Endothelial cell of umbilical vein (primary cell): ENCODE results near the gene PAK6. TPM values are rescaled to one million over a fixed set of nuclear protein-coding genes. Genes with fewer than 3 reads are reported as not detected.

Experiments
- BruUV-seq: library from RNA; stranded (reverse); fragments of 400-500 nt; replicated peaks from 2 replicates; lab custom pipeline; 2021; lab: Mats Ljungman, UMichigan
- CTCF ChIA-PET: fragments of 300-600, 350-600 bp; sonication (Branson Sonifier 250); formaldehyde crosslinking; loops from one replicate; lab custom pipeline; 2021; ENCODE audit warnings: antibody characterized with exemption, inconsistent platforms; lab: Charles Lee
- POLR2A ChIA-PET: fragments of 300-600, 350-600 bp; sonication (Branson Sonifier 250); formaldehyde crosslinking; loops from one replicate; lab custom pipeline; 2021; ENCODE audit warnings: antibody characterized with exemption, inconsistent platforms; lab: Charles Lee
- DNase-seq: peaks from one replicate; pipeline ENCODE4 v3.0.0-alpha.2; 2011; ENCODE audit warnings: low read depth, low spot score
- FAIRE-seq: peaks from 2 replicates; lab custom pipeline; 2011; peaks lifted over from hg19 to GRCh38; lab: Jason Lieb, UNC
- H2AFZ ChIP-seq: 2 replicates; pipeline ENCODE4 v1.6.0; 2012; ENCODE audit warnings: low read depth, low read length, control low read depth, inconsistent platforms
- H3K27ac ChIP-seq: 2 replicates; pipeline ENCODE4 v1.5.1; 2011; ENCODE audit warnings: low read depth, mild to moderate bottlenecking, control low read depth, low read length, moderate library complexity; ENCODE audit not compliant: insufficient read depth
- H3K27me3 ChIP-seq, 2 experiments: 2 replicates each; pipeline versions ENCODE4 v1.6.0 to v1.6.1; 2011; ENCODE audit warnings: low read length in 2 of 2, mixed read lengths in 1 of 2; ENCODE audit not compliant: control insufficient read depth in 2 of 2, insufficient read depth in 2 of 2
- H3K36me3 ChIP-seq, 2 experiments: 2 replicates in 1 of 2; 3 replicates in 1 of 2; pipeline ENCODE4 v1.5.1; 2011; ENCODE audit warnings: low read length in 2 of 2, mild to moderate bottlenecking in 1 of 2, moderate library complexity in 1 of 2; ENCODE audit not compliant: control insufficient read depth in 2 of 2, insufficient read depth in 2 of 2; ENCODE audit errors: extremely low read depth in 1 of 2
- H3K4me1 ChIP-seq: 3 replicates; pipeline ENCODE4 v1.5.1; 2011; ENCODE audit warnings: mild to moderate bottlenecking, low read length; ENCODE audit not compliant: control insufficient read depth, insufficient read depth; ENCODE audit errors: extremely low read depth
- H3K4me2 ChIP-seq: 2 replicates; pipeline ENCODE4 v1.6.1; 2011; ENCODE audit warnings: low read length, control low read depth, mixed read lengths; ENCODE audit not compliant: insufficient read depth
- H3K4me3 ChIP-seq, 3 experiments: fragments of 200-600 bp in 1 of 3; sonication (generic), shearing (Covaris generic) in 1 of 3; replicated peaks in 1 of 3; 2 replicates each; pipeline ENCODE4 v1.5.1; 2011 to 2016; ENCODE audit warnings: control low read depth in 3 of 3, low read length in 3 of 3, mild to moderate bottlenecking in 2 of 3, inconsistent platforms in 1 of 3, low read depth in 1 of 3, moderate library complexity in 1 of 3; ENCODE audit not compliant: insufficient read depth in 1 of 3
- H3K79me2 ChIP-seq: 2 replicates; pipeline ENCODE4 v1.6.0; 2012; ENCODE audit warnings: low read length, inconsistent platforms; ENCODE audit not compliant: control insufficient read depth, insufficient read depth
- H3K9ac ChIP-seq: replicated peaks from 2 replicates; pipeline ENCODE3; 2011; ENCODE audit warnings: low read length, control low read depth; ENCODE audit not compliant: insufficient read depth; ENCODE audit errors: extremely low read depth
- H3K9me1 ChIP-seq: replicated peaks from 3 replicates; pipeline ENCODE4 v1.6.0; 2011; ENCODE audit warnings: mild to moderate bottlenecking, low read length; ENCODE audit not compliant: control insufficient read depth, insufficient read depth; ENCODE audit errors: extremely low read depth
- H3K9me3 ChIP-seq: replicated peaks from 2 replicates; pipeline ENCODE4 v1.5.1; 2012; ENCODE audit warnings: low read length, inconsistent platforms; ENCODE audit not compliant: control insufficient read depth, insufficient read depth
- H4K20me1 ChIP-seq: replicated peaks from 2 replicates; pipeline ENCODE3; 2011; ENCODE audit warnings: mild to moderate bottlenecking, low read length; ENCODE audit not compliant: control insufficient read depth, insufficient read depth; ENCODE audit errors: extremely low read depth
- CTCF ChIP-seq, 2 donors: IDR thresholded peaks; 1 replicate in 1 of 2; 2 replicates in 1 of 2; pipeline ENCODE4 v1.5.1; 2011; ENCODE audit warnings: low read length in 2 of 2, mild to moderate bottlenecking in 2 of 2, moderate library complexity in 2 of 2, control low read depth in 1 of 2, inconsistent platforms in 1 of 2, low read depth in 1 of 2; ENCODE audit not compliant: insufficient read depth in 1 of 2; ENCODE audit errors: extremely low read depth in 1 of 2
- FOS ChIP-seq: IDR thresholded peaks from 2 replicates; pipeline ENCODE4 v1.6.1; 2011; ENCODE audit warnings: mild to moderate bottlenecking, low read length, moderate library complexity, borderline replicate concordance; ENCODE audit not compliant: insufficient read depth
- GATA2 ChIP-seq: IDR thresholded peaks from 2 replicates; pipeline ENCODE4 v1.7.0; 2011; ENCODE audit warnings: low read depth, mild to moderate bottlenecking, moderate library complexity, mixed read lengths, low read length; ENCODE audit not compliant: insufficient read length, insufficient read depth
- JUN ChIP-seq: IDR thresholded peaks from 2 replicates; pipeline ENCODE4 v1.6.1; 2011; ENCODE audit warnings: borderline replicate concordance, low read depth; ENCODE audit not compliant: insufficient read length, insufficient read depth
- MAX ChIP-seq: IDR thresholded peaks from 2 replicates; pipeline ENCODE4 v1.6.1; 2011; ENCODE audit not compliant: insufficient read depth, insufficient read length
- POLR2A ChIP-seq: IDR thresholded peaks from 2 replicates; pipeline ENCODE4 v1.6.1; 2012; ENCODE audit warnings: low read depth, mild to moderate bottlenecking, control low read depth, low read length
- POLR2AphosphoS5 ChIP-seq: IDR thresholded peaks from 2 replicates; pipeline ENCODE4 v1.6.1; 2012; ENCODE audit warnings: low read depth, mild to moderate bottlenecking, control low read depth, low read length, moderate library complexity; ENCODE audit not compliant: insufficient read depth
- dilution Hi-C: fragments of 300-500 bp; cut with MboI; formaldehyde crosslinking; loops from one replicate; pipeline ENCODE4 v1.15.0; 2019; ENCODE audit warnings: low sequenced_read_pairs; ENCODE audit not compliant: extremely low pct_ligation_motif_present
- intact Hi-C: fragments of 100-400 bp; cut with micrococcal nuclease; formaldehyde crosslinking; loops from one replicate; pipeline ENCODE4 v1.10.0; 2022
- polyA plus RNA-seq, 4 experiments: library from polyadenylated mRNA; depleted of rRNA in 3 of 4; stranded (reverse) in 3 of 4; unstranded in 1 of 4; fragments of >200 nt; gene quantifications; 2 replicates each; pipeline versions ENCODE4 v1.2.1 to v1.2.3, GENCODE V29; 2011 to 2012; ENCODE audit warnings: missing spikeins in 1 of 4
- total RNA-seq: library from RNA; stranded (reverse); gene quantifications from 2 replicates; pipeline ENCODE4 v1.2.3, GENCODE V29; 2021

PAK6 gene
- total and polyA plus RNA-seq, 2 donors (not counting 3 experiments of a cell fraction or from before 2014, with no cell fraction given) = not detected

GRCh38 chr15:40312370-40313158 lies 73.7 kb downstream of the PAK6 start:
- no peaks in the 10 kb centered on the region for H3K9me1 ChIP-seq
- H4K20me1 ChIP-seq = no peaks in the 10 kb centered on the region
- no peaks in the 10 kb centered on the region for H3K9me3 ChIP-seq
- no peak overlapping the region for H3K9ac ChIP-seq
- no peak overlapping the region for H3K27ac ChIP-seq
- H3K4me3 ChIP-seq = no peak overlapping the region
- H3K79me2 ChIP-seq = no peaks in the 10 kb centered on the region
- CTCF ChIA-PET = interaction anchor here (0.7 to 15.0 kb wide), 11 partner anchors 10 to 95 kb away, joined by 3 to 403 read pairs (median 6); partner anchors contain the start of gene CCDC9B
- H3K36me3 ChIP-seq = no peaks in the 10 kb centered on the region
- dilution Hi-C loops = no loop called here
- no peak for TF ChIP-seq POLR2A
- no peak for TF ChIP-seq POLR2AphosphoS5
- TF ChIP-seq GATA2 = no peak
- TF ChIP-seq MAX = no peak
- no peak for TF ChIP-seq CTCF (IDR thresholded peaks at IDR 0.05; ENCODE audit: extremely low read depth in 1 of 2, insufficient read depth in 1 of 2, low read depth in 1 of 2, low read length in 2 of 2)
- TF ChIP-seq JUN = no peak
- TF ChIP-seq FOS = no peak
- no peaks in the 10 kb centered on the region for H3K27me3 ChIP-seq
- BruUV-seq = no TSS peak
- no peak for DNase-seq
- intact Hi-C loops = no loop called here
- no peak overlapping the region for H3K4me2 ChIP-seq
- POLR2A ChIA-PET = interaction anchor here (0.7 kb wide), 2 partner anchors 27 to 102 kb away, joined by 3 read pairs; no protein-coding TSS in a partner anchor
- H2AFZ ChIP-seq = no peak overlapping the region
- FAIRE-seq = no peak
- peaks cover 24% of the 10 kb centered on the region for H3K4me1 ChIP-seq
